Thoracic aorta endothelial cell (primary cell): Measurements from ENCODE around the gene SGPP2. TPM values are rescaled to one million over a fixed set of nuclear protein-coding genes. Genes with fewer than 3 reads are reported as not detected.

Experiments
- small RNA-seq: library from RNA; depleted of rRNA; stranded (forward); fragments of <200 nt; gene quantifications from one replicate; pipeline ENCODE3, GENCODE V24; 2012
- total RNA-seq: library from RNA; depleted of rRNA; stranded (reverse); fragments of >200 nt; gene quantifications from 2 replicates; pipeline ENCODE4 v1.2.3, GENCODE V29; 2012

SGPP2 gene, protein sequence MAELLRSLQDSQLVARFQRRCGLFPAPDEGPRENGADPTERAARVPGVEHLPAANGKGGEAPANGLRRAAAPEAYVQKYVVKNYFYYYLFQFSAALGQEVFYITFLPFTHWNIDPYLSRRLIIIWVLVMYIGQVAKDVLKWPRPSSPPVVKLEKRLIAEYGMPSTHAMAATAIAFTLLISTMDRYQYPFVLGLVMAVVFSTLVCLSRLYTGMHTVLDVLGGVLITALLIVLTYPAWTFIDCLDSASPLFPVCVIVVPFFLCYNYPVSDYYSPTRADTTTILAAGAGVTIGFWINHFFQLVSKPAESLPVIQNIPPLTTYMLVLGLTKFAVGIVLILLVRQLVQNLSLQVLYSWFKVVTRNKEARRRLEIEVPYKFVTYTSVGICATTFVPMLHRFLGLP
- not detected in 2 replicates for total RNA-seq

DNA sequence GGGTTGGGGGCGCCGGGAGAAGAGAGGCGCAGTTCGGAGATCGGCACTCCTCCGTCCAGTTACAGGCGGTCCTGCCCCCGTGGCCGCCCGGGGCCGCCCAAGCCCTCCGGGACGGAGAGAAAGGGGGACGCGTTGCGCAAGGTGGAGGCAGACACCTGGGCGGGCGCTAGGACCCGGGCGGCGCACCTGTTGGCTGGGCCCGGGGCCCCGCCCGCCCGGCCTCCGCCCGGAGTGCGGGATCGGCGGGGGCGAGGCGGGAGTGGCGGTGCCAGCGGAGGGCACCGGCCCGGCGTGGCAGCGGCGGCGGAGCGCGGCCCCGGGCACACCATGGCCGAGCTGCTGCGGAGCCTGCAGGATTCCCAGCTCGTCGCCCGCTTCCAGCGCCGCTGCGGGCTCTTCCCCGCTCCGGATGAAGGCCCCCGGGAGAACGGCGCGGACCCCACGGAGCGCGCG, at the start of gene SGPP2:
Gene SGPP2, plus strand, starts transcription at position 268 of the 453 bp plus-strand sequence. Its CDS starts 60 bp downstream, at position 328.

Small RNAs within 50 kb of the gene (small RNA-seq; reads per million reads assigned to genes)
- gene RF00019 (not detected), gene RNU6-619P (not detected)

Other genes with a start within 250 kb of the SGPP2 start
- gene PAX3, start 125.5 kb upstream of the SGPP2 start, total RNA-seq, result not detected in 2 replicates
- gene FARSB, start 231.5 kb downstream of the SGPP2 start, total RNA-seq, result 41.6 and 55.5 TPM in 2 replicates
- not detected in 2 replicates for gene MOGAT1, start 247.1 kb downstream of the SGPP2 start, total RNA-seq